SH-SY5Y (cell line): ENCODE measurements around the gene VPS26B.

Experiments
- GATA2 ChIP-seq: IDR thresholded peaks from 2 replicates; pipeline ENCODE4 v1.6.1; 2011; ENCODE audit warnings: mild to moderate bottlenecking, low read depth, low read length
- GATA3 ChIP-seq: IDR thresholded peaks from 2 replicates; pipeline ENCODE4 v1.6.1; 2011; ENCODE audit warnings: low read depth, mild to moderate bottlenecking, low read length, moderate library complexity

DNA sequence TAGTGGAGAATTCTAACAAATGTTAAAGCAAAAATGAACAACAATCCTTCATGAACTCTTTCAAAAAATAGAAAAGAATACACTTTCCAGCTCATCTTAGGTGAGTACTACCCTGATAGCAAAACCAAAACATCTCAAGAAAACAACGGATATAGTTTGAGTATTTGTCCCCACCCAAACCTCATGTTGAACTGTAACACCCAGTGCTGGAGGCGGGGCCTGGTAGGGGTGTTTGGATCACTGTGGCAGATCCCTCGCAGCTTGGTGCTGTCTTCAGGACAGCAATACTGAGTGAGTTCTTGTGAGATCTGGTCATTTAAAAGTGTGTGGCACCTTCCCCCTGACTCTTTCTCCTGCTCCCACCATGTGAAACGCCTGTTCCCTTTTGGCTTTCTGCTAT lies 27.7 kb upstream of the VPS26B start:
- TF ChIP-seq GATA2 = no peak
- TF ChIP-seq GATA3 = no peak
